Neural crest cell (in vitro differentiated cells): ENCODE data around the gene WWOX. TPM values are rescaled to one million over a fixed set of nuclear protein-coding genes. Genes with fewer than 3 reads are reported as not detected.

Experiments
- DNase-seq: peaks from one replicate; pipeline ENCODE4 v3.0.0; 2021; ENCODE audit warnings: low read depth, mixed read lengths, low spot score
- H3K27ac Mint-ChIP-seq: one replicate; pipeline ENCODE4 v1.8.0; 2021; ENCODE audit warnings: mild to moderate bottlenecking, mixed read lengths; ENCODE audit not compliant: unreplicated experiment
- H3K27me3 Mint-ChIP-seq: 2 replicates; pipeline ENCODE4 v1.8.0; 2021; ENCODE audit warnings: low read depth, mild to moderate bottlenecking, mixed read lengths
- H3K36me3 Mint-ChIP-seq: 2 replicates; pipeline ENCODE4 v1.8.0; 2021; ENCODE audit warnings: low read depth, mild to moderate bottlenecking, mixed read lengths
- H3K4me1 Mint-ChIP-seq: 2 replicates; pipeline ENCODE4 v1.8.0; 2021; ENCODE audit warnings: mixed read lengths
- H3K4me3 Mint-ChIP-seq: one replicate; pipeline ENCODE4 v1.8.0; 2021; ENCODE audit warnings: mild to moderate bottlenecking, mixed read lengths
- H3K9me3 Mint-ChIP-seq: 2 replicates; pipeline ENCODE4 v1.8.0; 2021; ENCODE audit warnings: mixed read lengths
- total RNA-seq: library from RNA; stranded (reverse); gene quantifications from 2 replicates; pipeline ENCODE4 v1.2.1, GENCODE V29; 2021
- TF ChIP-seq, protein P1 (sequence below): fragments of 200-600 bp; sonication (generic); conservative IDR thresholded peaks from 2 replicates; pipeline ENCODE4 v1.5.0; 2021; ENCODE audit warnings: antibody characterized with exemption, mild to moderate bottlenecking

WWOX gene
- total RNA-seq, 1 donor from 2014 or later = 30.5 TPM

DNA sequence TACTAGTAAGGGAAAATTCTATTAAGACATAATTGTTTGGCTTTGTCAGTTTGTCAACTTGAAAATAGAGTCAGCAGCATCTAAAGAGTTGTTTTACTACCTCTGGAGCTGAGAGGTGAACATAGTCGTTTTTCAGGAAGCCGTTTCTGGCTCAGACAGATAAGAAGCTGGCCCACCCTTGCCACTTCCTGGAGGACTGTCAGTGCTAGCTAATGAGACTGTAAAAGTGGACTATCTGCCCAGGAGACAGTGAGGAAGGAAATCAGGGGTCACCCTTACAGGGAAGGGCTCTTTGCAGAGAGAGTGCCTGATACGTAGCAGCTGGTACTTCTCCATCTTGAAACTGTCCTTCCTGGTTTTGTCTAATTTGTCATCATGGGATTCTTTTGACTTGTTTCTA, 328.7 kb downstream of the WWOX start:
- H3K27ac Mint-ChIP-seq = no peak overlapping the region
- H3K4me1 Mint-ChIP-seq = no peaks in the 10 kb centered on the region
- no peaks in the 10 kb centered on the region for H3K27me3 Mint-ChIP-seq
- H3K9me3 Mint-ChIP-seq = no peaks in the 10 kb centered on the region
- TF ChIP-seq, protein P1, sequence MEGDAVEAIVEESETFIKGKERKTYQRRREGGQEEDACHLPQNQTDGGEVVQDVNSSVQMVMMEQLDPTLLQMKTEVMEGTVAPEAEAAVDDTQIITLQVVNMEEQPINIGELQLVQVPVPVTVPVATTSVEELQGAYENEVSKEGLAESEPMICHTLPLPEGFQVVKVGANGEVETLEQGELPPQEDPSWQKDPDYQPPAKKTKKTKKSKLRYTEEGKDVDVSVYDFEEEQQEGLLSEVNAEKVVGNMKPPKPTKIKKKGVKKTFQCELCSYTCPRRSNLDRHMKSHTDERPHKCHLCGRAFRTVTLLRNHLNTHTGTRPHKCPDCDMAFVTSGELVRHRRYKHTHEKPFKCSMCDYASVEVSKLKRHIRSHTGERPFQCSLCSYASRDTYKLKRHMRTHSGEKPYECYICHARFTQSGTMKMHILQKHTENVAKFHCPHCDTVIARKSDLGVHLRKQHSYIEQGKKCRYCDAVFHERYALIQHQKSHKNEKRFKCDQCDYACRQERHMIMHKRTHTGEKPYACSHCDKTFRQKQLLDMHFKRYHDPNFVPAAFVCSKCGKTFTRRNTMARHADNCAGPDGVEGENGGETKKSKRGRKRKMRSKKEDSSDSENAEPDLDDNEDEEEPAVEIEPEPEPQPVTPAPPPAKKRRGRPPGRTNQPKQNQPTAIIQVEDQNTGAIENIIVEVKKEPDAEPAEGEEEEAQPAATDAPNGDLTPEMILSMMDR = no peak
- DNase-seq = no peak
- H3K4me3 Mint-ChIP-seq = no peak overlapping the region
- H3K36me3 Mint-ChIP-seq = peaks cover 15% of the 10 kb centered on the region

DNA sequence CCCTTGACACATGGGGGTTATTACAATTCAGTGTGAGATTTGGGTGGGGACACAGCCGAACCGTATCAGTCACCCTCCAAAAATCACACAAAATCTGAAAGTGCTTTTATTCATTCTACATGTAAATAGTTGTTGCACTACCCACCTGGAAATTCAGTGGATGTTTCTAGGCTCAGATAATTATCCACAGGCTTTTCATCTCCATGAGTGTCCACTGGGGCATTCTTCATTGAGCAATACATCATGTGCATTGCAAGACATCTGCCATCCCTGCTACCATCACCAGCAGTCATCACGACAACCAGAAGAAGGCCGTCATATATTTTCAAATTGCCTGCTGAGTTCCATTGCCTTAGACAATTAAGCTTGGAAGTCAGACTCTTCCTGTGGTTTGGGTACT, 330.8 kb downstream of the WWOX start:
- TF ChIP-seq, protein P1 = no peak
- H3K9me3 Mint-ChIP-seq = peaks cover 5% of the 10 kb centered on the region
- no peaks in the 10 kb centered on the region for H3K27me3 Mint-ChIP-seq
- DNase-seq = no peak
- H3K4me3 Mint-ChIP-seq = no peak overlapping the region
- no peak overlapping the region for H3K27ac Mint-ChIP-seq
- peaks cover 21% of the 10 kb centered on the region for H3K36me3 Mint-ChIP-seq
- no peaks in the 10 kb centered on the region for H3K4me1 Mint-ChIP-seq

DNA sequence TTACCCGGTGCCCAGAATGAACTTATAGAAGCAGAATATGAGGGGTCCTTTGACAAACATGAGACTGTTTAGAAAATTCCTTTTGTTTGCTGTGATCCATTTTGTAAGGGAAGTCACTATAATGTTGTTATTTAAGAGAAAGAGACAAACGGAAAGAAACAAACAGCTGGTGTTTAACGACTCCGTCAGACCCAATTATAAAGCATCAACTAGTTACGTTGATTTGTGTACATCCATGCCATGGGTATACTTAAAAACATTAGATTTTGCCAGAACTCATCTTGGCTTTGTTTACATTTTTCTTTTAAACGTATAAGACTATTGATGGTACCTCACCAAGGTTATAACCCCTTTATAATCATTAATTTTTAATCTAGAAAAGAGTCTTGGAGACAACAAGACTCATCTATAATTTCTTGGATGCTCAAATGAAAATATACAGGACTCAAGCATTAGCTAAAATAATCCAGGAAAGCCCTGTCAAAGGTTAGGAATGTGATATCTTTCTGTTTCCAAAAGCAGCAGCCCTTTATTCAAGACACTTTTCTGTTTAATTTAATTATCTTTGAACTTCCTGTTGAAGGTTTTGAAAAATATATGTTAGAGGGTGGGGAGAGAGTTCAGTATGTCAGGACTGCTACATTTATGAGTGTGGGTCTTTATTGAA, 331.7 kb downstream of the WWOX start:
- TF ChIP-seq, protein P1 = no peak
- peaks cover 25% of the 10 kb centered on the region for H3K36me3 Mint-ChIP-seq
- peaks cover 5% of the 10 kb centered on the region for H3K9me3 Mint-ChIP-seq
- H3K4me1 Mint-ChIP-seq = no peaks in the 10 kb centered on the region
- no peak overlapping the region for H3K4me3 Mint-ChIP-seq
- H3K27ac Mint-ChIP-seq = no peak overlapping the region
- DNase-seq = no peak
- H3K27me3 Mint-ChIP-seq = no peaks in the 10 kb centered on the region

- Mint-ChIP-seq H3K36me3 (peaks cover 25% of the 10 kb centered on the region), H3K9me3 (peaks cover 5% of the 10 kb centered on the region), H3K4me3 (no peak overlapping the region), H3K4me1 (no peaks in the 10 kb centered on the region), H3K27ac (no peak overlapping the region), H3K27me3 (no peaks in the 10 kb centered on the region)
- TF ChIP-seq, protein P1 = no peak
- DNase-seq = no peak
Observed at GRCh38 chr16:78431701-78432100, 332.2 kb downstream of the WWOX start.

GRCh38 chr16:78432451-78432850, 333.0 kb downstream of the WWOX start:
- H3K27ac Mint-ChIP-seq = no peak overlapping the region
- peaks cover 5% of the 10 kb centered on the region for H3K9me3 Mint-ChIP-seq
- DNase-seq = no peak
- no peaks in the 10 kb centered on the region for H3K4me1 Mint-ChIP-seq
- TF ChIP-seq, protein P1 = no peak
- H3K27me3 Mint-ChIP-seq = no peaks in the 10 kb centered on the region
- peaks cover 22% of the 10 kb centered on the region for H3K36me3 Mint-ChIP-seq
- no peak overlapping the region for H3K4me3 Mint-ChIP-seq
